ENCODE measurements around the gene ABHD16A.

GRCh38 chr6:31706599-31706998 lies 3.5 kb upstream of the ABHD16A start, which contains the start of gene LY6G6F:
- TF ChIP-seq CTCF (IDR thresholded peaks at IDR 0.05) (no peak), EZH2 (IDR thresholded peaks at IDR 0.05) (no peak), EZH2phosphoT487 (IDR thresholded peaks at IDR 0.05) (no peak)

Measured in neural progenitor cell (in vitro differentiated cells).